GM19463 (cell line): ENCODE results near the gene TM4SF1.

Experiments
- ATAC-seq: cut with Tn5 transposase; IDR thresholded peaks from one replicate; pipeline ENCODE4 v1.9.1; 2021; ENCODE audit warnings: mild to moderate bottlenecking, moderate library complexity; ENCODE audit not compliant: unreplicated experiment

The TM4SF1 gene

DNA sequence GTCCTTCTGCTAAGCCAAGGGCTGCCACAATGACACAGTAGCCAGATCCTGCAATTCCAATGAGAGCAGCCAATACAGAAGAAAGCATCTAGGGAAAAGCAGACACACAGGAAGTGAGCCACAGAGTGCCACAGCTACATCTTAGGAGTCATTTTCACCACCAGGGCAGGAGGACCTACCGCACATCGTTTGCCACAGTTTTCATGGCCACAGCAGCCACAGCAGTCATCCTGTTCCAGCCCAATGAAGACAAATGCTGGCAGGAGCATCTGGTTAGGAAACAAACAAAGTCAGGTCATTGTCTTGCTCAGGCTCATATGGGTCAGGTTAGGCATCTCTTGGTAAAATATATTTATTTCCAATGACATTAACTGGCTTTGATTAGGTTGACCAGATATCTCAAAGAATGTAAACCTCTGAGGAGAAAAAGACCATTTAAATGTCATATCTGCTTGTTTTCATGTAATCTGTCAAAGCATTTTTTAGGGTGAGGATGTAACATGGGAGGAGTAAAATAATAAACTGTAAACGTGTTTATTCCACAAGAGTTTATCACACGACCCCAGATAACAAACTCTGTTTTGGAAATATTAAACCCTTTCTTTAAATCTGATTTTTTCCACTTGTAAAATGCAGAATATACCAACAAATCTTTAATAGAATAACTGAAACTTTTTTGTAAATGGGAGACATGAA, 1.8 kb downstream of the TM4SF1 start:
- no peak for ATAC-seq

DNA sequence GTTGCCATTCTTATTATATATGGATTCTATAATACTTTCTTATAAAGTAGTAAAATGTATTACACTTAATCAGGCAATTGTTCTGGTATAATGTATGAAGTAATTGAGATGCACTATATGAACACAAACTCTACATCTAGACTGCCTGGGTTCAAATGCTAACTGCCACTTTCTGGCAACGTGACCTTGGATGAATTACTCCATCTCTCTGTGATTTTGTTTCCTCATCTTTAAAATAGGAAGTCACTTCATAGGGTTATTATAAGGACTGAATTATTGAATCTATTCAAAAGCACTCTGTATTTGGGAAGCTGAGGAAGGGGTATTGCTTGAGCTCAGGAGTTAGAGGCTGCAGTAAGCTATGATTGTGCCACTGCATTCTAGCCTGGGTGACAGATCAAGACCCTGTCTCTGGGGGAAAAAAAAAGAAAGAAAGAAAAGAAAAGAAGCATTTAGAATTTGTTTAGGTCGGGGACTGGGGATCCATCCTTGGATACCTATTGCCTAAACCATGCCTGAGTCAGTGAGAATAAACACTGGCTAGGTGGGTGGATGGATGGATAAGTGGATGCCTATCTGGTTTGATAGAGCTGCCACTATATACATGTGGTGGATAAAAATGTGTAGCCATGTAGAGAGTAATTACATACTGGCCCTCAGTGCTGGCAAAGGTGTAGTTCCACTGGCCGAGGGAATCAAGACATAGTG, 2.5 kb downstream of the TM4SF1 start:
- no peak for ATAC-seq

DNA sequence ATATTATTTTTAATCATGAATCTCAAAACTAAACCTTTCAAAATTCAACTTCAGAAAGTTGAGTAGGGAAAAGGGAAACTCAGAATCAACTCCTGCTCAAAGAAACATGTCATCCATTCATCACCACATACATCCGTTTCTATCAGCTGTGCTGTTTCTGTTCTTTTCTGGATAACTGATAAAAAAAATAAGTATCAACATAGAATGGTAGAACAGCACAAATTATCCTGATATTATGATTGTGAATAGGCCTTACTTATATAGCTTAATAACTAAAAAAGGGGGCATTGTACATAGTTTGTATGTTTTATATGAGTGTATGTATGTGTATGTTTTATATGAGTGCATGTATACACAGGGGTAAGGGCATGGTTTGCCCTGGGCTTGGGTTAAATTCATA, 3.1 kb downstream of the TM4SF1 start:
- ATAC-seq: no peak

DNA sequence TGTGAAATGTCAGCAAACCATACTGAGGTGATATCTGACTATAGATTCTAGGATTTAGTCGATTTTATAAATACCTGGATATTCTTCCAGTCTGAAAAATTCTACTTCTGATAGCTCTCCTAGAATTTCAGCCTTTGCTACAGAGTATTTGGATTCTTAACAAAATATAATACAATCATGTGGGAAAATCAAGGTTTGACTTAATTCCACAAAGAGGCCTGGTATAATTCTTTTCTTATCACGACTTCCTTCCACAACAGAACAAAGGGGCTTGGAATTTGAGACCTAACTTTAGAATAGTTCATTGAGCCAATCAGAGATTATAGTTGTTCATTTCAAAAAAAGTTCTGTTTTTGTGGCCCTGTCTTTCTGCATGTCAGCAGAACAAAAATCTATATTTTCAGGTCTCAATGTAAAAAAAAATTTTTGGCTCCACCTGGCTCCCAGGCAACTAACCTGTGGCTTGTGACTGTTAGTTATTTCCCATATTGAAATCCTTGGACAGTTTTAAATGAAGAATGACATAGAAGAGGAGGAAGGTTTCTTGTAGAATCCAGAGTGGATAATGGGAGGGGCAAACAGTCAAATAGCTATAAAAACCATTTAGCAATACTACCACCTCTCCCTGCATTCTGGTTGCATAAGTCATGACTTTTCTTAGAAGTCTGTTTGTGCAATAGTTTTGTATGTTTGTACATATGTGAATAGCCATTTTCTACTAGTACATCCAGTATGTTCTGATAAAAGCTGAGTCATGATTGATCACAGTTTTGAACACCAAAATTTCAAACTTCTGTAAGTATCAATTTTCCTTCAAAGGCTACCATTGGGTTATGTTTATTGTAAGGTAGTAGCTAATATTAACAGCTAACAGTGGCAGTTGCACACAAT, 4.0 kb downstream of the TM4SF1 start:
- no peak for ATAC-seq

DNA sequence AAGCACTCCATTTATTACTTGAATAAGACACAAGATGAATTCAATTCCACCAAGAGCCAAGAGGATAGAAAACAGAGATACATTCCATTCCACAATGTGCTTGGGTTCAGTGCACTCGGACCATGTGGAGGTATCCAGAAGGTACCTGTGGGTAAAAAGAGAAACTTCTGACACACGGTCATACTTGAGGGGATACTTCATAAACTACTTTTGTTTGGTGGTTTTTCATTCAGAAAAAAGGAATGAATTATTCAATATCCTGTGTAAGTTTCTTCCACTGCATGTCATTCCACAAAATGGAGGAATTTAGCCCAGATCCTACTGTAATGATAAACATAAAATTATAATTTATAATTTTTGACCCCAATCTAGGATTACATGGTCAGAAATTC, 5.7 kb downstream of the TM4SF1 start:
- ATAC-seq: no peak

DNA sequence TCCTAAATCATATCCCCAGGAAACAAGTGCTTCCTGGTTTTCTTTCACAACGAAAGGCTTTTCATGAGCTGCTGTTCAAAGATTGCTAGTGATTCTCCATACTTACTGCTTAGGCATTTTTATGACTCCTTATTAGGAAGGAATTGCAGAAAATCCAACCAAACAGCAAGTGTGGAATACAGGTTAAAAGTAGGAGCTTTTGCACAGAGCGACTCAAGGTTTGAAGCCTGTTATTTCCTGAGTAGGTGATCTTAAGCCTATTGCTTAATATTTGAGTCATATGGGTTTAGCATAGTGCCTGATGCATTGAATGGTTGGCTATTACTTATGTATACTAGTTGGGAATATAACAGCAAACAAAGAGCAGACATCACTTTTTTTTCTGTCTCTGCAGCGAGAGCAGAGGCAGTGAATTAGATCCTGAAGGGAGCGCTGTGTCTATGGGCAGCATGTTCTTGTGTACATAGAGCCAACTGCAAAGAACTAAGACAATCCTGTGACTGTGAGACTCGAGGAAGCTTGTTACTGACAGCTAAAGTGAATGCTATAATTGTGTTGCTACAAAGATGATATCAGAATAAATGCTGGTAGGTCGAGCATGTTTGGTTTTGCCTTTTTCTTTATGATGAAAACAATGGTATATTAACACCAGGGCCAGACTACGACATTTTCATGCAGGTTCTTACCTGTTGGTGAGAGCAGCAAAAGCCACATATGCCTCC, 6.3 kb downstream of the TM4SF1 start:
- ATAC-seq: no peak

DNA sequence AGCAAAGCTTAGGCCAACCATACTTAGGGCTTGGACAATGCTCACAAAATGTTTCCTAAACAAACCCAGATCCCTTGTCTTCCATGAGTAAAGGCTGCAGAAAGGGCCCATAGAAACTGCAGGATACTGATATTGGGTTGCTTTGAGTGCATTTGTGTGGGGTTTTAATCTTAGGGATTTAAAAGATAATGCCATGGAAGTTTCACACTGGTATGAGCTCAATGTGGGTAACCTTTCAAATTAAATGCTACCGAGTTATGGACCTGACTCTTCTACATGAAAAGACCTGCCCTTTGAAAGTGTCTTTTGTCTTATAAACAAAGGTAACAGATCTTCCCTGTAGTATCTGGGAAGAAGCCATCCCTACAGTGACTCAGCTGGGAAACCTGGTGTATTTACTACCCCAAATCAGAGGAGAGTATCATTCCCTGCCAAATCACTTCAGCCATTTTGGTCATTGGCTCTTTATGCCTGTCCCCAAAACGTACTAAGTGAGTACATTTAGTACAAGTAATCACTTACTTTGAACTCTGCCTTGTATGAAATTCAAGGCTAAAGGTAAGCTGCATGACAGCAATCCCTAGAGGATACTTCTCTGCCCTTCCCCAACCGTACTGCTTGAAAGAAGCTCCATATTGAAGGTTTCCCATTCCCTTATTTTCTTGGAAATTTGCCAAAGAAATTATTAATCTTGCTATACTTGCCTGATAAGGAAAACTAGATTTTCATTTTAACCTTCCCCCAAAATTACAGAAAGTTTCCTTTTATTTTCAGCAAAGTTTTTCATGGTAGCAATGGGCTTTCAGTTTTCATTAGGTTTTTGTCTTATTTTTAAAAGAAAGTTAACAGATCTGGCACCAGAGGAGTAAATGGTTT, 7.2 kb downstream of the TM4SF1 start:
- no peak for ATAC-seq

DNA sequence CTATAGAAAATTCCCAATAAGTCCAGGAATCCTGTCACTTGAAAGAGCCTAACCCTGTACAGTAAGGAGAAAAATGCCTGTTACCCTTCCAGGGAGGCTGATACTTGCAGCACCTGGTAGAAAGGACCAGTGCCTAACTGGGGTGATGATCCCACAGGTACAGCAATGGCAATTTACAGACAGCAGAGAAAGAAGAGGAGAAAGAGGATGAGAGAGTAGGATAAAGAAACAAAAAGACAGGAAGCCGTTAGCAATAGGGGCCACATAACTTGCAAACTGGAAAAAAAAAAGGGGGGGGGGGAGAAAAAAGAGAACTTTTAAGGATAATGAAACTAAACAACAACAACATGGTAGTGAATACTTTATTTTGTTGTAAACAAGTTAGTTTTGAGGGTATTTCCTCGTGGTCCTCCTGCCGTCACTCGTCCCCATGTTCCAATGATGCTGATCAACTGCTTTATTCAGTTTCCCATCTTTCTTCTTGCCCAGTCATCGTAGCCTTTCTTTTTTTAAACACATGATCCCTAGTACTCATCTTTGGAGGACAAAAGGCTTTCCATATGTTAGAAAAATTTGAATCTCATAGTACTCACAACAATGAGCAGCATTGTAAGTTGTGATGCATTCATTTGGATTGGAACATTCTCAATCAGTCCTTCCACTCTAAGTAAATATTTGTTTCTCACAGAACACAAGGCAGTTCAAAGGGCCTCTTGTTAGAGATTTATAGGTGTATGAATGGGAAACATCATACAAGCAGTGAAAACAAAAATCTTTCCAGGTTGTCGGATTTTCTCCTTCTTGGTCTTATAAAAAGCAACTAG, 8.6 kb downstream of the TM4SF1 start:
- no peak for ATAC-seq

DNA sequence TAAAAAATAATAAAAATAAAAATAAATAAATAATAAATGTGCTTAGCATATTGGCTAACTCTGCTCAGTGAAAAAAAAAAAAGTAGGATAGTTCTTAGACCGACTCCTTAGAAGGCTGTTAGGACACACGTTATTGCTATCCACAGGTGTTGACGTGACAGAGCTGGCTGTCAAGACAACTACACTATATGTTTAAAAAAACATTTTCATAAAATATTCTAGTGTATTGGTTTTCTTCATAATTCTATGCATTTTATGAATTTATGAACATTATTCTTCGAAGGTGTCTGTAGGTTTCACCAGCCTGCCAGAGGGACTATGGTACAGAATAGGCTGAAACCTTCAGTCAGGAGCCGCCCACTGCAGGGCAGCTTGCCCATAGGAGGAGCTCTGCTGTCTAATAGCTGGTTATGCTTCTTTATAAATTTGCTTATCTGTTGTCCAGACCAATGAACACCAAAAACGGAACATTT, 9.2 kb downstream of the TM4SF1 start:
- ATAC-seq: no peak

DNA sequence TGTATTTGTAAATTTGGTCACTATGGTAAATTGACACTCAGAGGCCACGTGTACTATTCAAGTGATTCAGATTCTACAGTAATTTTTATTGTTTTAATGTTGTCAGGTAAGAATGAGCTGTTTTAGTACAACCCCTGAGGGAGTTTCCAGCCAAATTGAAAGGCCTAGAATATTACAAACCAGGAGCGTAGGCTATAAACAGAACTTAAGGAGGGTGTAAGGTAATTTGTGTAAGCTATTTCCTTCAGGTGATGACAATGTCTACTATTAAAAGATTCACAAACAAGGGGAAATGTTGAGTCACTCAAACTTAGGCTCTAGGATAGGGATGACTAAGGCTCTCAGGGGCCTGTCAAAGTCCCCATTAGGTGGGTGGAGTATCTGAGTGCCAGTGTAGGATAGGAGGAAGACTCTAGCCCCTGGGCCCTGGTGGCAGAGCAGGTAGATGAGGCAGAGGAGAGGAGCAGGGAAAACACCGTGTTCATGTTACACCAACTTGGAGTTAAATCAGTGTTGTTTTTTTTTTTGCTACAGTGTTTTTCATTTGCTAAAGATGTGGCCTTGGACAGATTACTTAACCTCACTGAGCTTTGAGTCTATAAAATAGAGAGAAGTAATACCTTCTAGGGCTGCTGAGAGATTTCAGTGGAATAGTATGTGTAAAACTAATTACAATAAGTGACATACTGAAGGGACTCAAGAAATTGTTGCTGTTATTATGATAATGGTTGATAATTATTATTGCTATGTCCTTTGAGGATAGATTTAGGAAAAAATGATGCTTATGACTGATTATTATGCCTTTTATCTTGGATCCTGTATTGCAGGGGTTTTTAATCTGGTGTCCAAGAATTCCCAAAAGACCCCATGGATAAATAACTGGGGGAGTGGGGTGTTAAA, 10.3 kb downstream of the TM4SF1 start:
- ATAC-seq: peak; percentile 81

DNA sequence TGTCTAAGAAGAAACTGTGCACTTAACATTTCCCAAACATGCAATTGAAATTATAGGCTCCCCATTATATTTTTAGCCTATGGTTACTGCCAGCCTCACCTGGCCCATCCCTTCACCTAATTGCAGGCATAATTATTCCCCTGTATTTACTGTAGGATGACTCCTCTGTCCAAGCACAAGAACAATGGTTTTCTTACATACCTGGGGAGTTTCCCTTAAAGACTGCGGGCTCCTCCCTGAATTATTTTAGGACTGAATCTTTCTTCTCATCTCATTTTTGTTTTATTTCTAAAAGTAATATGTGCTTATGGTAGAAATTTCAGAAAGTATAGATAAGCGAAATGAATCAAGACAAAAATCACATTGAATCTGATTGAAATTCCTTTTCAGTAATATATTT, 11.4 kb downstream of the TM4SF1 start:
- ATAC-seq: no peak

DNA sequence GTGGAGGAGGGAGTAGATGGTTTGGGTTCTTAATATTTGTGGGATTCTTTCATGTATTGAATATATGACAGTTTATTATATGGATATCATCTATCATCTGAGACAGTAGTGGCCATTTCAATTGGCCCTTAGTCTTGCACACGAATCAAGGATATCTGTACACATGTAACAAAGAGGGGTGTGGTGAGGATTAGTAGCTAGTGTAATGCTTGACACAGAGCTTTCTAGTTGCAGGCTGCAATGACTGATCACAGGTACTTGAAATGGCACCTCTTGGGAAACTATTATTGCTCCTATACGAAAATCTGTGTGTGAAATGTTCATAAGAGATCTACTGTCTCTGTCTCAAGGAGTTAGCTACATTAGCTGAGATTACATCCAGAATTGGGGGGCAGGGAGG, 12.8 kb downstream of the TM4SF1 start:
- no peak for ATAC-seq

DNA sequence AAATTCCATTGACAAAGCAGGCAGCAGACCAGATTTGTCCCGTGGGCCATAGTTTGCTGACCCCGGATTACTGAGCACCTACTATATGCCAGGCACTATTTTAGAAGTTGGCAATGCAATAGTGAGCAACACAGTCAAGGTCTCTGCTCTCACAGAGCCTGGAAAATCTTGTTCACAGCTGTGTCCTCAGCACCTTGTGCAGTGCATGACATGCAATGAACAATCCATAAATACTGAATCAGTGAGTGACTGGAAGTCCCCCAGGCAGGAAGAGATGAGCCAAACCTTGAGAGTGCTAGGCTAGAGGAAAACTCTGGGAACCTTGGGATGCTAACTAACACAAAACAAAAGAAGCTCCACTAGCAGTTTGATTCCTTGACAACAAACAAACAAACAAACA, 14.4 kb downstream of the TM4SF1 start:
- no peak for ATAC-seq

DNA sequence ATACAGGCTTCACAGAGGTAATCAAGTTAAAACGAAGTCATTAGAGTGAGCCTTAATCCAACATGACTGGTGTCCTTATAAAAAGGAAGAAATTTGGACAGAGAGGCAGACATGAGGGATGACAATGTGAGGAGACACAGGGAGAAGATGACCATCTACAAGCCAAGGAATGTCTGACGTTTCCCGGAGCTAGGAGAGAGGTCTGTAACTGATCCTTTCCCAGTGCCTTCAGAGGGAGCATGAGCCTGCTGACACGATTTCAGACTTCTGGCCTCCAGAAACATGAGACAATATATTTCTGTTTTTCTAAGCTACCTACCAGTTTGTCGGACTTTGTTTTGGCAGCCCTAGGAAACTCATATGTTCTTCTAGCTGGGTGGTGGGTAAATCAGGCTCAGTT, 15.1 kb downstream of the TM4SF1 start:
- no peak for ATAC-seq

DNA sequence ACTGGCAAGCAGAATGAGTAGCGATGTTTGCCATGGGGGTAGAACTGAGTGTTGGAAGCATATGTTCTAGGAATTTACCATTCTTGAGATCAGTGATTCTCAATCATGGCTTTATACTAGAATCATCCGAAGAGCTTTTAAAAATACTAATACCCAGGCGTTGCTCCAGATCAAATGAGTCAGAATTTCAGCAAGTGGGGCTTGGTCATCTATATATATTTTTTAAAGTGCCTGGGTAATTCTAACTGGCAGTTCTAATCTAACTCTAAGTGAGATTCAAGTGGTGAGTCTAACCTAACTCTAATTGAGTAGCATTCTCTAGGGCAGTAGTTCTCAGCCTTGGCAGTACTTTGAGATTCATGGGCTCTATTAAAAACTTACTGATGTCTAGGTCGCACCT, 20.8 kb downstream of the TM4SF1 start:
- no peak for ATAC-seq

DNA sequence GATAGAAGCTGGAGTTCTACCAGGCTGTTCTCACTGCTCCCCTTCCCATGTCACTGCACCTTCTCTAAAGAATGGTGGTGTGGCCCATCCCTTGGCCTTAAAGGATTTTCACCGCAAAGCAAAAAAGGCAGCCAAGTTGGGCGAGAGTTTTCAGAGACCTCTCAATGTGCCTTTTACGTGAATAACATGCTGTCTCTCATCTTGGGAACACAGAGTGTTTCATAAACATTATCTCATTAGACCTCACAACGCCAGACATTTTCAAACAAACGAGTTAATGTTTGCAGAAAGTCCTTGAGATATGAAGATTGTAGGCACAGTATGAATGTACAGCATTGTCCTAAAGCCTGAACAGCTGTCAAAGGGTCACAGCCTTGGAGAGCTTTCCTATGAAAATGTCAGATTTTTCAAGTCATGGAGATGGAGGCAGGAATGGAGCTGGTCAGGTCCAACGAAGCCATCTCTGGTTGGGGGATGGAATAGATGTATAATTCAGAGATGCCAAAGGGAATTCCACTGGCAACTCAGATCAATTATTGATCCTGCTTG, 21.3 kb downstream of the TM4SF1 start:
- ATAC-seq: no peak

DNA sequence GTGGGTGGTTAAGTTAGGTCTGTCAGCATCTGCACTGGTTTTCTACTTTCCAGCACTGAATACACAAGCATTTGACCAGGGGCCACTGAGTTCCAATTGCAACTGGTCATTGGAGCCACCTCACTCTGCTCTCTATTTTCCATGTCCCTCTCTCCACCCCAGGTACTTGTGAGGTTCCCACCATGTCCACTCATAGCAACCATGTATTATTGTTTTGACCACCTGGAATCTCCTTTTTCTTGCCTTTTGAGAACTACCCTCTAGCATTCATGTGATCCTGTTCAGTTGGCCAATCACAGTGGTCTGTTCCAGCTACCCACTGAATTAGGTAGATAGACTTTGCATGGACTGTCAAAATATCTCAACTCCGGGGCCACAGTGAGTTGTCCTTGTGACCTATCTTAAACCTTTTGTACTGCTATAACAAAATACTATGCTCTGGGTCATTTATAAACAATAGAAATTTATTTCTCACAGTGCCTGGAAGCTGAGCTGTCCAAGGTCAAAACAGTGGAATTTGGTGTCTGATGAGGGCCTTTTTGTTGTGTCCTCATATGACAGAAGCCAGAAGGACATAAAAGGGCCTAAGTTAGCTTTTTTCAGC, 23.8 kb downstream of the TM4SF1 start:
- ATAC-seq: no peak
